K562 (cell line): ENCODE measurements around the gene TMEM117. TPM values are rescaled to one million over a fixed set of nuclear protein-coding genes. Genes with fewer than 3 reads are reported as not detected.

ENCODE experiments used
- ATAC-seq: fragments of 200-7000 bp; cut with Tn5 transposase; 3 replicates; pipeline ENCODE4 v1.9.1; 2020; ENCODE audit warnings: moderate library complexity
- BruUV-seq: library from RNA; stranded (reverse); fragments of 400-500 nt; replicated peaks from 2 replicates; lab custom pipeline; 2021; lab: Mats Ljungman, UMichigan
- CTCF ChIA-PET: fragments of 300-600 bp; formaldehyde crosslinking; extraction: SDS; loops from one replicate; lab custom pipeline; 2021; ENCODE audit warnings: low intra/inter-chr PET ratio; lab: Yijun Ruan, JAX
- POLR2A ChIA-PET: fragments of 300-600, 350-650 bp; sonication (Branson Sonifier 250); formaldehyde crosslinking; extraction: SDS; loops from one replicate; lab custom pipeline; 2021; ENCODE audit warnings: antibody characterized with exemption, inconsistent platforms; lab: Yijun Ruan, JAX
- DNase-seq, 4 experiments: peaks; one replicate each; pipeline versions ENCODE4 v3.0.0 to v3.0.0-alpha.2; 2011 to 2018; ENCODE audit warnings: low spot score in 3 of 4, mixed read lengths in 3 of 4; ENCODE audit errors: extremely low read depth in 1 of 4
- FAIRE-seq: peaks from 2 replicates; lab custom pipeline; 2011; peaks lifted over from hg19 to GRCh38; lab: Jason Lieb, UNC
- H2AFZ ChIP-seq: 2 replicates; pipeline ENCODE4 v1.6.0; 2011; ENCODE audit warnings: low read depth, low read length, control low read depth, inconsistent platforms
- H3K27ac ChIP-seq: fragments of 200-600 bp; 3 replicates; pipeline ENCODE4 v1.8.0; 2011; ENCODE audit warnings: low read depth, mild to moderate bottlenecking, control low read depth, inconsistent platforms, low read length, moderate library complexity, mixed read lengths; ENCODE audit errors: extremely low read depth
- H3K27me3 ChIP-seq, 2 experiments: fragments of 300-600 bp in 1 of 2; 2 replicates in 1 of 2; 3 replicates in 1 of 2; pipeline versions ENCODE4 v1.6.0 to v1.8.0; 2011; ENCODE audit warnings: inconsistent platforms in 2 of 2, low read length in 2 of 2, mild to moderate bottlenecking in 1 of 2, mixed read lengths in 1 of 2, moderate library complexity in 1 of 2; ENCODE audit not compliant: control insufficient read depth in 2 of 2, insufficient read depth in 2 of 2
- H3K36me3 ChIP-seq: fragments of 300-600 bp; 3 replicates; pipeline ENCODE4 v1.8.0; 2011; ENCODE audit warnings: mild to moderate bottlenecking, low read length, inconsistent platforms; ENCODE audit not compliant: control insufficient read depth, insufficient read depth
- H3K4me1 ChIP-seq, 2 experiments: fragments of 200-600 bp in 1 of 2; replicated peaks in 1 of 2; 2 replicates in 1 of 2; 3 replicates in 1 of 2; pipeline versions ENCODE4 v1.5.1 to v1.8.0; 2011; ENCODE audit warnings: inconsistent platforms in 2 of 2, low read length in 2 of 2, mild to moderate bottlenecking in 1 of 2, mixed read lengths in 1 of 2, moderate library complexity in 1 of 2; ENCODE audit not compliant: control insufficient read depth in 2 of 2, insufficient read depth in 2 of 2
- H3K4me2 ChIP-seq: 2 replicates; pipeline ENCODE4 v1.6.1; 2011; ENCODE audit warnings: low read length, control low read depth, inconsistent platforms, mixed read lengths; ENCODE audit not compliant: insufficient read depth
- H3K4me3 ChIP-seq: fragments of 200-600 bp; sonication (generic), shearing (Covaris generic); 2 replicates; pipeline ENCODE4 v1.5.1; 2016; ENCODE audit warnings: control low read depth, inconsistent platforms
- H3K79me2 ChIP-seq: fragments of 200-600 bp; 3 replicates; pipeline ENCODE4 v1.8.0; 2011; ENCODE audit warnings: low read length, inconsistent platforms; ENCODE audit not compliant: control insufficient read depth, insufficient read depth
- H3K9ac ChIP-seq, 2 experiments: 2 replicates each; pipeline versions ENCODE4 v1.6.0 to v1.6.1; 2011; ENCODE audit warnings: low read depth in 2 of 2, low read length in 2 of 2, control low read depth in 1 of 2, inconsistent platforms in 1 of 2, mild to moderate bottlenecking in 1 of 2, mixed read lengths in 1 of 2; ENCODE audit not compliant: insufficient read depth in 1 of 2
- H3K9me1 ChIP-seq: one replicate; pipeline ENCODE4 v1.6.0; 2011; ENCODE audit warnings: inconsistent platforms, mild to moderate bottlenecking, low read length, moderate library complexity; ENCODE audit not compliant: control insufficient read depth, insufficient read depth
- H3K9me3 ChIP-seq: replicated peaks from 2 replicates; pipeline ENCODE4 v1.5.1; 2011; ENCODE audit warnings: low read depth, low read length, inconsistent platforms; ENCODE audit not compliant: control insufficient read depth, insufficient read depth
- H4K20me1 ChIP-seq: replicated peaks from 2 replicates; pipeline ENCODE4 v1.6.1; 2011; ENCODE audit warnings: low read length, inconsistent platforms, mixed read lengths; ENCODE audit not compliant: control insufficient read depth, insufficient read depth
- ARID1B ChIP-seq: fragments of 450-650 bp; IDR thresholded peaks from 2 replicates; pipeline ENCODE4 v1.6.1; 2016; ENCODE audit warnings: antibody characterized with exemption, mild to moderate bottlenecking, inconsistent platforms
- BCOR ChIP-seq: fragments of 450-650 bp; IDR thresholded peaks from 2 replicates; pipeline ENCODE4 v1.6.1; 2016
- CREM ChIP-seq: IDR thresholded peaks from 2 replicates; pipeline ENCODE4 v1.6.1; 2014; ENCODE audit warnings: antibody characterized with exemption, low read depth
- GTF2B ChIP-seq: IDR thresholded peaks from 2 replicates; pipeline ENCODE4 v1.6.1; 2011; ENCODE audit not compliant: insufficient read length; ENCODE audit errors: extremely low read depth
- TOE1 ChIP-seq, 2 experiments: fragments of 450-650 bp in 1 of 2; sonication (generic) in 1 of 2; formaldehyde crosslinking in 1 of 2; IDR thresholded peaks; 2 replicates each; pipeline versions ENCODE4 v1.7.1 to v1.8.0; 2016 to 2022; ENCODE audit warnings: borderline replicate concordance in 2 of 2, mild to moderate bottlenecking in 2 of 2, antibody characterized with exemption in 1 of 2, inconsistent platforms in 1 of 2, low read depth in 1 of 2, missing genetic modification reagents in 1 of 2, moderate library complexity in 1 of 2
- ZMIZ1 ChIP-seq, 2 experiments: fragments of 150-350 bp in 1 of 2; IDR thresholded peaks; 2 replicates each; pipeline ENCODE4 v1.6.1; 2012 to 2016; ENCODE audit warnings: low read depth in 2 of 2, low read length in 2 of 2, mild to moderate bottlenecking in 1 of 2, moderate library complexity in 1 of 2
- ZNF830 ChIP-seq: fragments of 250-450 bp; sonication (Bioruptor Pico); IDR thresholded peaks from 2 replicates; pipeline ENCODE4 v1.5.0; 2021; ENCODE audit warnings: mild to moderate bottlenecking
- WGBS: fragments of 100-300 bp; shearing (Covaris generic); methylation state at CpG from one replicate; pipeline ENCODE4 v1.1.6; 2016; ENCODE audit warnings: low coverage, mixed read lengths; ENCODE audit not compliant: insufficient coverage; ENCODE audit errors: missing lambda C conversion rate; 5-methylcytosine and 5-hydroxymethylcytosine counted together
- in situ Hi-C: fragments of 300-500 bp; cut with MboI; formaldehyde crosslinking; loops from 4 replicates; pipeline ENCODE4 v1.15.0; 2018; ENCODE audit warnings: inconsistent platforms, mixed read lengths
- intact Hi-C: fragments of 100-400 bp; cut with micrococcal nuclease; formaldehyde crosslinking; loops from 2 replicates; pipeline ENCODE4 v1.14.2; 2022
- polyA plus RNA-seq, 8 experiments: library from polyadenylated mRNA; depleted of rRNA in 4 of 8; stranded (reverse) in 5 of 8; unstranded in 3 of 8; fragments of >200 nt; fragmentation: Nextera tagmentation in 2 of 8; fragmentation: Illumina TruSeq in 1 of 8; extraction: Ambion mirVana in 2 of 8; extraction: Trizol in 1 of 8; gene quantifications; 2 replicates each; pipeline versions ENCODE4 v1.2.1 to v1.2.3, GENCODE V29; 2011 to 2014; ENCODE audit warnings: inconsistent platforms in 1 of 8, missing spikeins in 1 of 8
- total RNA-seq, 7 experiments: library from RNA; depleted of rRNA in 6 of 7; stranded (reverse); fragments of >200 nt in 6 of 7; fragmentation: Illumina TruSeq in 2 of 7; extraction: Trizol in 2 of 7; gene quantifications; 2 replicates each; pipeline versions ENCODE4 v1.2.1 to v1.2.3, GENCODE V29; 2011 to 2021; ENCODE audit warnings: low replicate concordance in 1 of 7
- TF ChIP-seq, protein P1 (sequence below): fragments of 250-450 bp; sonication (Bioruptor Pico); IDR thresholded peaks from 2 replicates; pipeline ENCODE4 v1.5.0; 2020; ENCODE audit warnings: mild to moderate bottlenecking, borderline replicate concordance
- TF ChIP-seq, protein P2 (sequence below): fragments of 250-450 bp; sonication (Bioruptor Pico); IDR thresholded peaks from 2 replicates; pipeline ENCODE4 v1.5.0; 2021
- TF ChIP-seq, protein P3 (sequence below), 2 experiments: IDR thresholded peaks; 2 replicates each; pipeline ENCODE4 v1.6.1; 2011; ENCODE audit warnings: borderline replicate concordance in 1 of 2, control low read depth in 1 of 2, low read depth in 1 of 2, low read length in 1 of 2, mild to moderate bottlenecking in 1 of 2, mixed read lengths in 1 of 2, moderate library complexity in 1 of 2; ENCODE audit not compliant: insufficient read depth in 1 of 2, insufficient read length in 1 of 2, poor library complexity in 1 of 2, severe bottlenecking in 1 of 2; ENCODE audit errors: extremely low read depth in 1 of 2
- TF ChIP-seq, protein P4 (sequence below): fragments of 250-450 bp; sonication (Bioruptor Pico); IDR thresholded peaks from 2 replicates; pipeline ENCODE4 v1.8.0; 2021; ENCODE audit warnings: moderate library complexity, mild to moderate bottlenecking, inconsistent platforms

The TMEM117 gene
- total and polyA plus RNA-seq, 9 of the 15 experiments (the other 6 are each of a cell fraction or from before 2014, with no cell fraction given), result 0.31 to 2.8 (median 1.0) TPM

DNA sequence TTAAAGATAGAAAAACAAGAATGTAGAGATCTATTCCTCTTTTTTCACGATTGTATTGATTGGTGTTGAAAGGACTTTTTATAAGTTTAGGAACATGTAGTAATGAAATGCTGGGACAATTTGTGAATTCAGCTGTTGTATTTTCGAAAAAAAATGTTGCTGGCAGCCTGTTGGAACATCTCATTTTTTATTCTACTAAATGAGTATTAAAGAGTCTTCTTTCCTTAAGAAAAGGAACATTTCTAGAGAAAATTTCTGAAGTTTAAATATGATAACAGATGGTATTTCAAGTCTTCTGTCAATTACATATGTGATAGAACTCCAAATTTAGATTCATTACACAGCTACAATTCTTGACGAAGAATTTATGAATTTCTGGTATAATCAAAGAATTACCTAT lies 189.6 kb downstream of the TMEM117 start:
- Histone ChIP-seq H3K9me3 (no peaks in the 10 kb centered on the region), H3K79me2 (no peaks in the 10 kb centered on the region), H3K27ac (no peak overlapping the region), H2AFZ (no peak overlapping the region), H3K4me1 (no peaks in the 10 kb centered on the region), H3K36me3 (no peaks in the 10 kb centered on the region), H3K4me3 (no peak overlapping the region), H3K27me3 (no peaks in the 10 kb centered on the region), H3K9ac (no peak overlapping the region), H4K20me1 (no peaks in the 10 kb centered on the region), H3K4me2 (no peak overlapping the region), H3K9me1 (no peaks in the 10 kb centered on the region)
- DNase-seq (no peak), ATAC-seq (no peak), FAIRE-seq (no peak)
- intact Hi-C loops, result no loop called here
- CTCF ChIA-PET, result no interaction called here
- POLR2A ChIA-PET, result no interaction called here
- WGBS, result 0% methylated on average over 3 of the region's 3 CpGs
- no TSS peak for BruUV-seq
- in situ Hi-C loops, result no loop called here
- TF ChIP-seq GTF2B, result no peak
- TF ChIP-seq ARID1B, result no peak
- TF ChIP-seq, protein P1, sequence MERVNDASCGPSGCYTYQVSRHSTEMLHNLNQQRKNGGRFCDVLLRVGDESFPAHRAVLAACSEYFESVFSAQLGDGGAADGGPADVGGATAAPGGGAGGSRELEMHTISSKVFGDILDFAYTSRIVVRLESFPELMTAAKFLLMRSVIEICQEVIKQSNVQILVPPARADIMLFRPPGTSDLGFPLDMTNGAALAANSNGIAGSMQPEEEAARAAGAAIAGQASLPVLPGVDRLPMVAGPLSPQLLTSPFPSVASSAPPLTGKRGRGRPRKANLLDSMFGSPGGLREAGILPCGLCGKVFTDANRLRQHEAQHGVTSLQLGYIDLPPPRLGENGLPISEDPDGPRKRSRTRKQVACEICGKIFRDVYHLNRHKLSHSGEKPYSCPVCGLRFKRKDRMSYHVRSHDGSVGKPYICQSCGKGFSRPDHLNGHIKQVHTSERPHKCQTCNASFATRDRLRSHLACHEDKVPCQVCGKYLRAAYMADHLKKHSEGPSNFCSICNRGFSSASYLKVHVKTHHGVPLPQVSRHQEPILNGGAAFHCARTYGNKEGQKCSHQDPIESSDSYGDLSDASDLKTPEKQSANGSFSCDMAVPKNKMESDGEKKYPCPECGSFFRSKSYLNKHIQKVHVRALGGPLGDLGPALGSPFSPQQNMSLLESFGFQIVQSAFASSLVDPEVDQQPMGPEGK (CRISPR knock-in tag), result no peak
- no peak for TF ChIP-seq CREM
- no peak for TF ChIP-seq TOE1 (IDR thresholded peaks at IDR 0.05; ENCODE audit: borderline replicate concordance)
- TF ChIP-seq TOE1 (CRISPR knock-in tag; IDR thresholded peaks at IDR 0.05; ENCODE audit: borderline replicate concordance, low read depth), result no peak
- TF ChIP-seq ZMIZ1 (IDR thresholded peaks at IDR 0.05; ENCODE audit: low read depth in 2 of 2, low read length in 2 of 2), result no peak
- no peak for TF ChIP-seq ZNF830 (CRISPR knock-in tag)
- TF ChIP-seq, protein P2, sequence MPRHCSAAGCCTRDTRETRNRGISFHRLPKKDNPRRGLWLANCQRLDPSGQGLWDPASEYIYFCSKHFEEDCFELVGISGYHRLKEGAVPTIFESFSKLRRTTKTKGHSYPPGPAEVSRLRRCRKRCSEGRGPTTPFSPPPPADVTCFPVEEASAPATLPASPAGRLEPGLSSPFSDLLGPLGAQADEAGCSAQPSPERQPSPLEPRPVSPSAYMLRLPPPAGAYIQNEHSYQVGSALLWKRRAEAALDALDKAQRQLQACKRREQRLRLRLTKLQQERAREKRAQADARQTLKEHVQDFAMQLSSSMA (CRISPR knock-in tag), result no peak
- no peak for TF ChIP-seq BCOR
- TF ChIP-seq, protein P3, sequence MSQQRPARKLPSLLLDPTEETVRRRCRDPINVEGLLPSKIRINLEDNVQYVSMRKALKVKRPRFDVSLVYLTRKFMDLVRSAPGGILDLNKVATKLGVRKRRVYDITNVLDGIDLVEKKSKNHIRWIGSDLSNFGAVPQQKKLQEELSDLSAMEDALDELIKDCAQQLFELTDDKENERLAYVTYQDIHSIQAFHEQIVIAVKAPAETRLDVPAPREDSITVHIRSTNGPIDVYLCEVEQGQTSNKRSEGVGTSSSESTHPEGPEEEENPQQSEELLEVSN (IDR thresholded peaks at IDR 0.05; ENCODE audit: borderline replicate concordance in 1 of 2, extremely low read depth in 1 of 2, insufficient read depth in 1 of 2, insufficient read length in 1 of 2, low read depth in 1 of 2, low read length in 1 of 2, poor library complexity in 1 of 2, severe bottlenecking in 1 of 2), result no peak
- TF ChIP-seq, protein P4, sequence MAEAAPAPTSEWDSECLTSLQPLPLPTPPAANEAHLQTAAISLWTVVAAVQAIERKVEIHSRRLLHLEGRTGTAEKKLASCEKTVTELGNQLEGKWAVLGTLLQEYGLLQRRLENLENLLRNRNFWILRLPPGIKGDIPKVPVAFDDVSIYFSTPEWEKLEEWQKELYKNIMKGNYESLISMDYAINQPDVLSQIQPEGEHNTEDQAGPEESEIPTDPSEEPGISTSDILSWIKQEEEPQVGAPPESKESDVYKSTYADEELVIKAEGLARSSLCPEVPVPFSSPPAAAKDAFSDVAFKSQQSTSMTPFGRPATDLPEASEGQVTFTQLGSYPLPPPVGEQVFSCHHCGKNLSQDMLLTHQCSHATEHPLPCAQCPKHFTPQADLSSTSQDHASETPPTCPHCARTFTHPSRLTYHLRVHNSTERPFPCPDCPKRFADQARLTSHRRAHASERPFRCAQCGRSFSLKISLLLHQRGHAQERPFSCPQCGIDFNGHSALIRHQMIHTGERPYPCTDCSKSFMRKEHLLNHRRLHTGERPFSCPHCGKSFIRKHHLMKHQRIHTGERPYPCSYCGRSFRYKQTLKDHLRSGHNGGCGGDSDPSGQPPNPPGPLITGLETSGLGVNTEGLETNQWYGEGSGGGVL (CRISPR knock-in tag), result no peak
